ENCODE data around the gene LTA.

GRCh38 chr6:31586599-31587281 lies 14.7 kb downstream of the LTA start:
- TF ChIP-seq CSDC2 (CRISPR knock-in tag; IDR thresholded peaks at IDR 0.05) (no peak), PATZ1 (CRISPR knock-in tag; IDR thresholded peaks at IDR 0.05; ENCODE audit: borderline replicate concordance) (no peak), TCF4 (CRISPR knock-in tag; IDR thresholded peaks at IDR 0.05; ENCODE audit: borderline replicate concordance) (no peak), PPARA (CRISPR knock-in tag; IDR thresholded peaks at IDR 0.05; ENCODE audit: borderline replicate concordance) (no peak), ZFP3 (CRISPR knock-in tag; IDR thresholded peaks at IDR 0.05) (no peak), ZNF8 (CRISPR knock-in tag; IDR thresholded peaks at IDR 0.05) (no peak), POU6F1 (CRISPR knock-in tag; IDR thresholded peaks at IDR 0.05; ENCODE audit: borderline replicate concordance, low read depth) (no peak), ZNF565 (CRISPR knock-in tag; conservative IDR thresholded peaks at IDR 0.05; ENCODE audit: low read depth) (no peak), ISL1 (CRISPR knock-in tag; IDR thresholded peaks at IDR 0.05) (no peak), ZNF70 (CRISPR knock-in tag; IDR thresholded peaks at IDR 0.05) (no peak)

Measured in SK-N-SH treated with all-trans-retinoic acid at 6 μM for 48 hours (cell line).